ENCODE data around the gene SAMD3.

DNA sequence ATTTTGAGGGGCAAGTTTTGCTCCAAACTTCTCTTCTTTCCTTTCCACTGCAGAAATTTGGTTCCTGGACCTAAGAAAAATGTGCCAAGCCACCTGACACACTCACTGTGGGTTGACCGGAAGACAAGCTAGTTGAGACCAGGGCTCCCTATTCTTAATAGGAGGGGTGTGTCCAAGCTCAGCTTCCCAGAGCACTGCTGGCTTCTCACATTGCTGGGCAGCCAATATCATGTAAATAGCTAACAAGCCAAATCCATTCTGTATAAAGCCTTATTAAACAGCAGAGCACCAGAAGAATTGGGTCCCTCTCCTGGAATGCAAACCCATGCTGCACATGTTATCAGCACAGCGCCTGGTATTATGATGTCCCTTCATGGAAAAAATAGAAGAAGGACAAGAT lies 17.0 kb upstream of the SAMD3 start:
- TF ChIP-seq EZH2 (IDR thresholded peaks at IDR 0.05; ENCODE audit: borderline replicate concordance, low read length) (no peak), CTCF (conservative IDR thresholded peaks at IDR 0.05 in 1 of 2, IDR thresholded peaks at IDR 0.05 in 1 of 2; ENCODE audit: extremely low read depth in 1 of 2, insufficient read depth in 1 of 2, low read depth in 1 of 2, low read length in 2 of 2) (no peak)
